Measurements from ENCODE around the gene LDLRAD2. TPM values are rescaled to one million over a fixed set of nuclear protein-coding genes. Genes with fewer than 3 reads are reported as not detected.

LDLRAD2 gene
- total RNA-seq, 1 experiment from 2014 or later = not detected

GRCh38 chr1:21845646-21846641 is 33.9 kb downstream of the LDLRAD2 start:
- intact Hi-C loops (cut with micrococcal nuclease; ENCODE audit: unreplicated experiment) = no loop called here
- Mint-ChIP-seq H3K4me1 (ENCODE audit: low read depth, unreplicated experiment) (no peaks in the 10 kb centered on the region), H3K4me3 (ENCODE audit: low read depth, unreplicated experiment) (no peak overlapping the region), H3K36me3 (ENCODE audit: insufficient read depth, unreplicated experiment) (peaks cover 57% of the 10 kb centered on the region), H3K9me3 (ENCODE audit: low read depth, unreplicated experiment) (no peaks in the 10 kb centered on the region), H3K27me3 (ENCODE audit: unreplicated experiment) (no peaks in the 10 kb centered on the region), H3K27ac (ENCODE audit: unreplicated experiment) (no peak overlapping the region)
- TF ChIP-seq CTCF (IDR thresholded peaks at IDR 0.05; ENCODE audit: unreplicated experiment) = no peak
- DNase-seq = no peak
- BruUV-seq (replicated peaks) = no TSS peak
- CTCF ChIA-PET = interaction anchor here (0.7 kb wide), 1 partner anchor 14 kb away, joined by 3 read pairs; no protein-coding TSS in a partner anchor

- peaks cover 59% of the 10 kb centered on the region for H3K36me3 Mint-ChIP-seq (ENCODE audit: insufficient read depth, unreplicated experiment)
- CTCF ChIA-PET = interaction anchor here (0.6 kb wide), 1 partner anchor 934 kb away, joined by 4 read pairs; no protein-coding TSS in a partner anchor
- BruUV-seq (replicated peaks) = no TSS peak
Measured at GRCh38 chr1:21847223-21848205, 35.4 kb downstream of the LDLRAD2 start.

GRCh38 chr1:21848524-21849174 is 36.6 kb downstream of the LDLRAD2 start:
- intact Hi-C loops (cut with micrococcal nuclease; ENCODE audit: unreplicated experiment) = no loop called here
- Mint-ChIP-seq H3K9me3 (ENCODE audit: low read depth, unreplicated experiment) (no peaks in the 10 kb centered on the region), H3K4me3 (ENCODE audit: low read depth, unreplicated experiment) (no peak overlapping the region), H3K4me1 (ENCODE audit: low read depth, unreplicated experiment) (no peaks in the 10 kb centered on the region), H3K36me3 (ENCODE audit: insufficient read depth, unreplicated experiment) (peaks cover 51% of the 10 kb centered on the region), H3K27ac (ENCODE audit: unreplicated experiment) (no peak overlapping the region), H3K27me3 (ENCODE audit: unreplicated experiment) (no peaks in the 10 kb centered on the region)
- CTCF ChIA-PET = no interaction called here
- no TSS peak for BruUV-seq (replicated peaks)
- no peak for DNase-seq
- TF ChIP-seq CTCF (IDR thresholded peaks at IDR 0.05; ENCODE audit: unreplicated experiment) = no peak

More at GRCh38 chr1:21847223-21848205, 35.4 kb downstream of the LDLRAD2 start:
- no peaks in the 10 kb centered on the region for H3K9me3 Mint-ChIP-seq (ENCODE audit: low read depth, unreplicated experiment)
- TF ChIP-seq CTCF (IDR thresholded peaks at IDR 0.05; ENCODE audit: unreplicated experiment) = no peak
- no peak overlapping the region for H3K4me3 Mint-ChIP-seq (ENCODE audit: low read depth, unreplicated experiment)
- no peak for DNase-seq
- intact Hi-C loops (cut with micrococcal nuclease; ENCODE audit: unreplicated experiment) = no loop called here
- no peaks in the 10 kb centered on the region for H3K4me1 Mint-ChIP-seq (ENCODE audit: low read depth, unreplicated experiment)
- no peak overlapping the region for H3K27ac Mint-ChIP-seq (ENCODE audit: unreplicated experiment)
- no peaks in the 10 kb centered on the region for H3K27me3 Mint-ChIP-seq (ENCODE audit: unreplicated experiment)

Data from Calu3 (cell line).